ENCODE measurements around the gene AK3. TPM values are rescaled to one million over a fixed set of nuclear protein-coding genes. Genes with fewer than 3 reads are reported as not detected.

Gene AK3
- total RNA-seq, 1 experiment from 2014 or later: 21.9 TPM

DNA sequence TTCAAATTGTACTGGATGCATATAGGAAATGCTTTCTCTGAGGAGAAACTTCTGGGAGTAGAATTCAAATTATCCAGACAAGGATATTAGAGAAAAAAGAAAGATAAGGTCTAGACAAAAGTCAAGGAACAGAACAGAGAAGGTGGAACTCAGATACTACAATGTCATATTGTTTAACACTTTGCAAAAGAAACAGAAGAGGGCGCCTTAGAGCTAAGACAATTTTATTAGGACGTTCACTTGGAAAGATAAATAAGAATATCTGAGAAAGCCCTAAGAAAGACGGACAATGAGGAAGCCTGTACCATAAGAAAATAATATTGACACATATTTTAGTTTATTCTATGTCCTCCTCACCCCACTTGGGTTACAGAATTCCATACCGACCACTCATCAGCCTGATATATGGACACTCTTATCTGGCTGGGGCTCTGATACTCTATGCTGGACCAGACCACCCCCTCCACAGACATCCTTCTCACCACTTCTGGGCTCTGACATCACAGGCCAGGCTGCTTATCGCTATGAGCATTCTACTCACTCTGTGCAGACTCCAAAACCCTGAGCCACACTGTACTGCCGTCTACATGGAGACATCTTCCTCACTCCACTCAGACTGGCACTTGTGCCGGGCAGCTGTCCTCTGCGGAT lies 9.1 kb upstream of the AK3 start:
- DNase-seq (ENCODE audit: extremely low read depth, low read depth): peak; percentile 40

GRCh38 chr9:4748612-4749011 lies 7.6 kb upstream of the AK3 start:
- DNase-seq (ENCODE audit: extremely low read depth, low read depth): no peak

- no peak for DNase-seq (ENCODE audit: extremely low read depth, low read depth)
Observed at GRCh38 chr9:4746278-4747030, 5.5 kb upstream of the AK3 start.

DNA sequence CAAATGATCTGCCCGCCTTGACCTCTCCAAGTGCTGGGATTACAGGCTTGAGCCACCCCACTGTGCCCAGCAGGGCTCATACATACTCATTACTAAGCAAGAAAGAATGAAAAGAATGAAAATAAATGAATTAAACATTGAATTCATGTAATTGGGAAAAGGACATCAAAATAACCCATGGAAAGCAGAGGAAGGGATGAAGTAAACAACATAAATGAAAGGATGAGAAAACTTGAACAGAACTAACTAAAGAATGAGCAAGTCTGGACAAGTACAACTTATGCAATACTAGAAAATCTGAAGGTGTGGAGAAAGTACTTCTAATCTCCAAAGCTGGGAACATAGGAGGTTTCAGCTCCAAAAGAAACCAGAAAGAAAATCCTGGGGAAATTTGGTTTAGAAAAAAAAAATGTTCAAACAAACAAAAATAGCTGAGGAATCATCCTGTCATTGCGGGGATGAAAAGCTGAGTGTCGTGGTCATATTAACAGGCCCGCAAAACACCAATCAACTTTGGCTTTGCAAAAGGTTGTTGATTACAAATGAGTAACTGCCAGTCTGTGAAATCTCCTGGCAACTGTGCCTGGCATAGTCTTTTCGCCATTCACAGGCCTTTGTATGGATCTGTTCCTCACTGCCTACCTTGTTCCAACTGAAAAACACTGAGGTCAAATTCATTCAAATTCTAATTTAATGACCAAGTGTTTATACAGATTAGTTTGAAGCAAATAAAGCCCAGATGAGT lies 2.3 kb upstream of the AK3 start:
- no peak for DNase-seq (ENCODE audit: extremely low read depth, low read depth)

DNA sequence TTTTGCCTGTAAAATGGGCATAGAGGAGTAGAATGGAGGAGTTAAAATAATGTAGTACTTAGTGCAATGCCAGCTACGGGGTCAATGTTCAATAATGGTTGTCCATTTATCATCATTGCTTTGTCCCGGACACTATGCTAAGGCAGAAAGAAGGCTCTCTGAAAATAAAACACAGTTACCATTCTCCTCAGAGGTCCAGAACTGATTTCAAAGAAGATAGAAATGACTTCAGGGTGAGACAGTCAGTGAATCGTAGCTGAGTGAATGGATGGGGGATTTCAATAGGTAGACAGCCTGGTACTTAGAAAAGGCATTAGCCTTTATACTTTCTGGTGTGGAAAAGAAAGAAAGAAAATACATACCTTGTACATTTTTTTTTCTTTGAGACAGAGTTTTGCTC lies 1.2 kb upstream of the AK3 start:
- DNase-seq (ENCODE audit: extremely low read depth, low read depth): no peak

DNA sequence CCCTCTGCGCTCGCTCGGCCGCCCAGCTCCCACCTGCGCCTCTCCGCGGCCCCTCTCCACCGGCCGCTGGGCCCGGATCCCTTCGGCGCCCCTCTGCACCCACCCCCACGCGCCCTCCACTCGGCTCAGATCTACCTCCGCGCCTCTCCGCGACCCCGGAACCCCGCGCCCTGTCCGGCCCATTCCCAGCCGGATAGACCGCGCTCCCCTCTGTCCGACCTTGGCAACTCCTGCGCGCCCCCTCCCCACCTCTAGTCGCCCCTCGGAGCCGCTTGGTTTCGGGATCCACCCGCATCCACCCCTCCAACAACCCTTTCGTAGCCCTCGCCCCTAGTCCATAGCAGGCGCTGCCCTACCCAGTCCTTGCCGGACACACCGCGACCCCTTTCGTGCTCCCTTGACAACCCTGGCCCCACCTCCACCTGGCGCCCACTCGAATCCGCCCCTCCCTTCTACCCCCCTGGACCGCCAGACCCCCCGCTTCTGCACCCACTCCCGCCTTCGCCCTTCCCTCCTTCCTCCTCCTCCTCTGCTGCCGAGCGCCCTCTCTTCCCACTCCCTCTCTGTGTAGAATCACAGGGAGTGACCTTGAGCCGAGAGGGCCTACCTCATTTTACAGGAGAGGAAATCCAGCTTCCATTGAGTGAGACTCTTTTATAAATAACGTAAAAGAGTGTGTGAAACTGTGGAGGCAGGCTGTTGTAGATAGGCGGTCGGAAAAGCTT lies 525 bp upstream of the AK3 start:
- no peak for DNase-seq (ENCODE audit: extremely low read depth, low read depth)

GRCh38 chr9:4740388-4740637 lies 689 bp downstream of the AK3 start:
- no peak for DNase-seq (ENCODE audit: extremely low read depth, low read depth)

DNA sequence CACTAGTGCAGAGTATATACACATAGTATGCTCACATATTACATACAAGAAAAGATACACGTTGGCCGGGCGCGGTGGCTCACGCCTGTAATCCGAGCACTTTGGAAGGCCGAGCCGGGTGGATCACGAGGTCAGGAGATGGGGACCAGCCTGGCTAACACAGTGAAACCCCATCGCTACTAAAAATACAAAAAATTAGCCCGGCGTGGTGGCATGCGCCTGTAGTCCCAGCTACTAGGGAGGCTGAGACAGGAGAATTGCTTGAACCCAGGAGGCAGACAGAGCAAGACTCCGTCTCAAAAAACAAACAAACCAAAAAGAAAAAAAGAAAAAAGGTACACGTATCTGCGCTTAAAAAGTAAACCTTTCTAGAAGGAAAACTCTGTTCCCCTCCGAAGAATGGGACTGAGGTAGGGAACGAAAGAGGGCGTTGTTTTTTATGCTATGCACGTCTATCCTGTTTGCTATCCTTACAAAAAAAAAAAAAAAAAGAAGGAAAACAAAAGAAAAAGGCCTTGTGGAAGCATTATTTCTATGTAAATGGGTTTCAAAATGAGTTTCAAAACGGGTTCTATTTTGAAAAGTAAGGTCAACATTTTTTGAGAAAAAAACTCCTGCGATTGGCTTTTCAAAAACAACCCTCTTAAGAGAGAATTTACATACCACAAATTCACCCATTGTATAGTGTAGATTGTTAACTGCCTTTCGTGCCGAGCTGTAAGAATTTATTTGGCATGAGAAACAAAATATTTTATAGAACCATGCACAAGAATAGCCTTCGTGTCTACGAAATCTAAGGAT lies 1.2 kb downstream of the AK3 start:
- no peak for DNase-seq (ENCODE audit: extremely low read depth, low read depth)

- no peak for DNase-seq (ENCODE audit: extremely low read depth, low read depth)
Observed at GRCh38 chr9:4738866-4739586, 2.0 kb downstream of the AK3 start.

DNA sequence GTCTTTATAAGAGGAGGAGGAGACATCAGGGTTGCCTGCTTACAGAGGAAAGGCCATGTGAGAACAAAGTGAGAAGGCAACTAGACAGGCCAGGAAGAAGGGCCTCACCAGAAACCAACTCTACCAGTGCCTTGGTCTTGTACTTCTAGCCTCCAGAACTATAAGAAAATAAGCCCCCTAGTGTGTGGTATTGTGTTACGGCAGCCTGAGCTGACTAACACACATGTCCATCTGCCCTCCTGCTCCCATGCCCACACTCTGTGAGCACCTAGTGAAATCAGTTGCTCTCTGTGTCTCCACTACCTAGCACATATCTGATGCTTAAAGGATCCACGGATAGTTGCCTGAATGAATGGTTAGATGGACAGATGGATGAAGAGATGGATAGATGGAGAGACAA lies 6.9 kb downstream of the AK3 start:
- DNase-seq (ENCODE audit: extremely low read depth, low read depth): no peak

DNA sequence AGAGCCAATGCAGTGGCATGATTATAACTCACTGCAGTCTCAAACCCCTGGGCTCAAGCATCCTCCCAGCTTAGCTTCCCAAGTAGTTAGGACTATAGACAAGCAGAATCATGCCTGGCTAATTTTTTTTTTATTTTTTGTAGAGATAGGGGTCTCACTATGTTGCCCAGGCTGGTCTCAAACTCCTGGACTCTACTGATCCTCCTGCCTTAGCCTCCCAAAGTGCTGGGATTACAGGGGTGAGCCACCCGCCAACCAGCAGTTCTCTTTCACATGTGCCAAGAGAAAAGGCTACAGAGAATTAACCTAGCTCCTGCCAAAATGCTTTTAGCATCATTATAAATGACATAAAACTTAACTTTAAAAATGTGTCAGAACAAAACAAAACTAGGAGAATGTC lies 8.1 kb downstream of the AK3 start:
- DNase-seq (ENCODE audit: extremely low read depth, low read depth): no peak

DNA sequence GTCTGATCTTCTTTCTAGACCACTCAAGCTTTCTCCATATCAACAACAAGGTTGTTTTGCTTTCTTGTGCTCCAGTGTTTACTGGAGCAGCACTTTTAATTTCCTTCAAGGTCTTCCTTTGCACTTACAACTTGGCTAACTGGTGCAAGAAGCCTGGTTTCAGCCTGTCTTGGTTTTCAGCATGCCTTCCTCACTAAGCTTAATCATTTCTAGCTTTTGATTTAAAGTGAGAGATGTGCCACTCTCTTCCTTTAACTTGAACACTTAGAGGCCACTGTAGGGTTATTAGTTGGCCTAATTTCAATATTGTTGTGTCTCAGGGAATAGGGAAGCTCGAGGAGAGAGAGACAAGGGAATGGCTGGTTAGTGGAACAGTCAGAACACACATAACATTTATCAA lies 13.4 kb downstream of the AK3 start:
- DNase-seq (ENCODE audit: extremely low read depth, low read depth): no peak

DNA sequence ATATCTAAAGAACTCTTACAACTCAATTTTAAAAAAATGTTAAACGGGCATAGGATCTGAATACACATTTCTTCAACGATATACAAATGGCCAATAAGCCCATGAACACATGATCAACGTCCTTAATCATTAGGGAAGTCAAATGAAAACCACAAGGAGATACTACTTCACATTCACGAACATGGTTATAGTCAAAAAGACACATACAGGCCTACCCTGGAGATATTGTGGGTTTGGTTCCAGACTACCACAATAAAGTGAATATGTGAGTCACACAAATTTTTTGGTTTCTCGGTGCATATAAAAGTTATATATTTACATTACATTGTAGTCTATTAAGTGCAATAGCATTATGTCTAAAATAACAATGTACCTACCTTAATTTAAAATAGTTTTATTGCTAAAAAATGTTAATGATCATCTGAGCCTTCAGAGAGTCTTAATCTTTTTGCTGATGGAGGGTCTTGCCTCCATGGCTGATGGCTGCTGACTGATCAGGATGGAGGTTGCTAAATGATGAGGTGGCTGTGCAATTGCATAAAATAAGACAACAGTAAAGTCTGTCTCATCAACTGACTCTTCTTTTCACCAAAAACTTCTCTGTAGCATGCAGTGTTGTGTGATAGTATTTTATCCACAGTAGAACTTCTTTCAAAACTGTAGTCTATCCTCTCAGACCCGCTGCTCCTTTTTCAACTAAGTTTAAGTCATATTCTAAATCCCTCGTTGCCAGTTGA lies 15.1 kb downstream of the AK3 start:
- no peak for DNase-seq (ENCODE audit: extremely low read depth, low read depth)

GRCh38 chr9:4721736-4722135 lies 19.3 kb downstream of the AK3 start:
- no peak for DNase-seq (ENCODE audit: extremely low read depth, low read depth)

GRCh38 chr9:4718911-4719310 lies 22.1 kb downstream of the AK3 start:
- DNase-seq (ENCODE audit: extremely low read depth, low read depth): no peak

DNA sequence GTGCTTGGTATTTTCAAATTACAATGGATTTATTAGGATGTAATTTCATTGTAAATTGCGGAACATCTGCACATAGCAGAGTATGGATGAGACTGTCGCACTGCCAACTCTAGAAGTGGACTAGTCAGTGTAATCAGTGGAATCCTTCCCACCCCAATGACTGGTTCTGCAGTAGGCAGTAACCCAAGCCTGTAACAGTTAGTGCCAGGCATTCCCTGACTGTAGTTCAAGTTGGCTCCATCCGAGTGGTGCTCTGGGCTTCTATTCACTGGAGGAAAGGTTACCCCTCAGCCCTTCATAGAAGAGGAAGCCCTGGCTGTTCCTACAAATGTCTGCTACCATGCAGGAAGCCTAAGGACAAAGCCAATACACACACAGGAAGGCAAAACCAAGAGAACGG lies 23.2 kb downstream of the AK3 start:
- no peak for DNase-seq (ENCODE audit: extremely low read depth, low read depth)

DNA sequence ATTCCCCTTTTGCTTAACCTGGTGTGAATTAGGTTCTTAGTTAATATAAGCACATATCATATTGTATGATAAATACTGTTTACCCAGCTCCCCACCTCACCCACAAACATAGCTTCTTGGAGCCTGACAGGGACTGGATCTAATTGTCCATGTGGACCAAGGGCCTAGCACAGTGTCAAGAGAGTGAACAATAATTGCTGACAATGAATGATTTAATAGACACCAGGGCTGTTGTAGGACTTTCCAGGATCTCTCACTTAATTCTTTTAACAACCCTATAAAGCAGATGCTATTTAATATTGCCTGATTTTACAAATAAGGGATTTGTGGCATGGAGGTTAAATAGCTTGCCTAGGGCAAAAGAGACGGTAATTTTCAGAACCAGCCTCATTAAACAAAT lies 24.8 kb downstream of the AK3 start:
- DNase-seq (ENCODE audit: extremely low read depth, low read depth): no peak

DNA sequence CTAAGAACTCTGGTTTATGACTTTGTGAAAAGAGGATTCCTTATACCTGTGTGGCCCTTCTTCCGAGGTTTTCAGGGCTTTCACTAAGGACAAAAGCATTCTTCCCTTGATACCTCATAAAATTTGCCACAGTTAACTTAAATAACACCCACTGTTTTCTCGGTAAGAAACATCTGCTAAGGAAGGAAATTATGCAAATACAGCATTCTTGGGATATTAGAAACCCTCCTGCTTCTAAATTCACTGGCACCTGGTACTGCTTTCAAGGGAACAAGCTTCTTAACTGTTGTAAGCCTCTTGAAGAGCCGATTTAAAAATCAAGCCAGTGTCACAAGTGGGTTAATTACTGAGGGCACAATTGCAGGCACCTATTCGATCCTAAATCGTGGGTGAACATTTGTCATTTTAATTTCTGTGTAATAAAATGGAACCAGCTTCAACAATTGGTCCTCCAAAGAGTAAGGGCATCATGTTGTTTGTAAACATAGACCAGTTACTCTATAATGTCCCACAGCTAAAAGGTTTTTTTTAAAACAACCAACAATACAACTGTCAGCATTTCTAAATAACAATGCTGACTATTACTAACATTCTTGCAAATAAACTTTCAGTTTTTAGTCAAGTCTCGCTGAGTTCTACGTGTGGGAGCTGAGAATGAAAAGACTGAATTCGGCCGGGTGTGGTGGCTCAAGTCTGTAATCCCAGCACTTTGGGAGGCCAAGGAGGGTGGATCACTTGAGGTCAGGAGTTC lies 26.6 kb downstream of the AK3 start:
- DNase-seq (ENCODE audit: extremely low read depth, low read depth): no peak

GRCh38 chr9:4713849-4714248 lies 27.2 kb downstream of the AK3 start:
- DNase-seq (ENCODE audit: extremely low read depth, low read depth): no peak
